Heart right ventricle (tissue), 16 donors: ENCODE data around the gene ATP6V1D. TPM values are rescaled to one million over a fixed set of nuclear protein-coding genes. Genes with fewer than 3 reads are reported as not detected.

Source experiments
- ATAC-seq, 8 donors: fragments of 200-7000 bp; cut with Tn5 transposase; one replicate each; pipeline ENCODE4 v1.9.1; 2020; ENCODE audit warnings: mild to moderate bottlenecking in 8 of 8, moderate library complexity in 8 of 8, moderate number of reproducible peaks in 1 of 8
- DNase-seq, 2 donors: peaks; one replicate each; pipeline ENCODE4 v3.0.0-alpha.2; 2020
- H3K27ac ChIP-seq, 10 donors: fragments of 200-600 bp; sonication (generic) in 2 of 10; one replicate each; pipeline versions ENCODE4 v1.5.0 to v1.8.0; 2020 to 2022; ENCODE audit warnings: mild to moderate bottlenecking in 3 of 10
- H3K27me3 ChIP-seq, 7 donors: fragments of 200-600 bp; one replicate each; pipeline ENCODE4 v1.8.0; 2021 to 2022; ENCODE audit warnings: mild to moderate bottlenecking in 2 of 7
- H3K36me3 ChIP-seq, 9 donors: fragments of 200-600 bp; sonication (generic) in 1 of 9; one replicate each; pipeline versions ENCODE4 v1.5.0 to v1.8.0; 2020 to 2022; ENCODE audit warnings: mild to moderate bottlenecking in 2 of 9
- H3K4me1 ChIP-seq, 9 donors: fragments of 200-600 bp; sonication (generic) in 1 of 9; one replicate each; pipeline versions ENCODE4 v1.5.0 to v1.8.0; 2020 to 2022; ENCODE audit warnings: mild to moderate bottlenecking in 4 of 9
- H3K4me3 ChIP-seq, 10 donors: fragments of 200-600 bp; sonication (generic) in 2 of 10; one replicate each; pipeline versions ENCODE4 v1.5.0 to v1.8.0; 2020 to 2022; ENCODE audit warnings: mild to moderate bottlenecking in 7 of 10, moderate library complexity in 2 of 10
- H3K9me3 ChIP-seq, 11 donors: fragments of 200-600 bp in 10 of 11; sonication (generic) in 2 of 11; one replicate each; pipeline versions ENCODE4 v1.5.0 to v1.8.0; 2013 to 2022; ENCODE audit warnings: mild to moderate bottlenecking in 2 of 11, control low read depth in 1 of 11, moderate library complexity in 1 of 11
- CTCF ChIP-seq, 9 donors: fragments of 200-600 bp; sonication (generic) in 2 of 9; IDR thresholded peaks; one replicate each; pipeline versions ENCODE4 v1.5.0 to v1.8.0; 2021 to 2022; ENCODE audit warnings: antibody characterized with exemption in 9 of 9, mild to moderate bottlenecking in 5 of 9, moderate library complexity in 1 of 9
- WGBS, 2 donors: extraction: QIAGEN DNeasy Blood & Tissue Kit; methylation state at CpG; one replicate each; pipeline ENCODE4 v1.1.7; 2013; ENCODE audit warnings: inconsistent platforms in 1 of 2; 5-methylcytosine and 5-hydroxymethylcytosine counted together
- intact Hi-C, 10 donors: fragments of 100-400 bp; cut with DNase I; formaldehyde crosslinking; loops; one replicate each; pipeline versions ENCODE4 v1.11.1 to v1.14.2; 2022
- polyA plus RNA-seq, 2 donors: library from polyadenylated mRNA; stranded (reverse); fragments of 200-250 nt; gene quantifications; one replicate each; pipeline ENCODE4 v1.2.3, GENCODE V29; 2013
- total RNA-seq, 10 donors: library from RNA; stranded (reverse); fragmentation: NEBNext Ultra II Directional in 3 of 10; extraction: Animal tissue kit (Norgen Biotek cat#: 25700) in 3 of 10; gene quantifications; one replicate each; pipeline versions ENCODE4 v1.2.1 to v1.2.4, GENCODE V29; 2021 to 2023
- donor health status: Arrhythmogenic right ventricular cardiomyopathy.
- donor health status: ischemic (EF 13 %, LVEDD 7.1; RV severe dilation, severe dysfunction).
- donor health status: healthy with polysubstance abuse.
- donor health status: DM: no; HTN: yes; CAD: no.
- donor health status: DM: no; HTN: no; CAD: no.
- donor health status: ischemic (EF 25% LVEDD 6.9; RV normal size, moderate dysfunction).
- donor health status: ischemic (EF 25% LVEDD 5.7; RV mildly dilated, moderate dysfunction).
- donor health status: healthy.
- donor health status: DM: yes; HTN: yes; CAD: no.
- donor health status: Ischemic cardiomyopathy.
- donor health status: ischemic (EF 35%, LVEDD 5.7; RV mildly dilated, moderate dysfunction).
- donor health status: nonischemic (EF 11% LVEDD 7.7; RV severe dilation, severe dysfunction).
- donor health status: DM: yes; HTN: yes; CAD: no.
- donor health status: PGD.
- donor health status: ischemic (EF 29% LVEDD 5.4; RV normal size, mild dysfunction).
- donor health status: nonischemic (EF 23%, LVEDD 6.1; RV moderate dilation, normal function).

ATP6V1D gene
- total and polyA plus RNA-seq, 12 donors, result 64.3 to 193 (median 167) TPM

GRCh38 chr14:67397536-67397935, 37.9 kb upstream of the ATP6V1D start:
- no peak for ATAC-seq
- WGBS, 2 donors, result 94 to 96% methylated on average over 9 of the region's 9 CpGs
- no peaks in the 10 kb centered on the region for H3K27me3 ChIP-seq
- no peak for TF ChIP-seq CTCF (IDR thresholded peaks at IDR 0.05)
- H3K4me3 ChIP-seq, result no peak overlapping the region
- no peaks in the 10 kb centered on the region for H3K36me3 ChIP-seq
- no peaks in the 10 kb centered on the region for H3K4me1 ChIP-seq
- peaks cover 0 to 1% (median 0%) of the 10 kb centered on the region in 11 donors for H3K9me3 ChIP-seq
- no peak overlapping the region for H3K27ac ChIP-seq
- intact Hi-C loops, result no loop called here
- DNase-seq, result no peak

- Histone ChIP-seq H3K9me3 (no peaks in the 10 kb centered on the region), H3K27ac (no peak overlapping the region), H3K4me3 (no peak overlapping the region), H3K4me1 (no peaks in the 10 kb centered on the region), H3K27me3 (no peaks in the 10 kb centered on the region), H3K36me3 (no peaks in the 10 kb centered on the region)
- no peak for DNase-seq
- WGBS, 2 donors, result 45 to 53% methylated on average over 2 of the region's 2 CpGs
- no peak for TF ChIP-seq CTCF (IDR thresholded peaks at IDR 0.05)
- intact Hi-C loops, result no loop called here
- no peak for ATAC-seq
Observed at GRCh38 chr14:67396381-67396970, 36.9 kb upstream of the ATP6V1D start.

- DNase-seq, result no peak
- intact Hi-C loops, result no loop called here
- TF ChIP-seq CTCF (IDR thresholded peaks at IDR 0.05), result no peak
- ATAC-seq, result no peak
- H3K27me3 ChIP-seq, result no peaks in the 10 kb centered on the region
- H3K27ac ChIP-seq, result no peak overlapping the region
- 74 to 80% methylated on average over 5 of the region's 5 CpGs for WGBS, 2 donors
- H3K4me1 ChIP-seq, result no peaks in the 10 kb centered on the region
- no peaks in the 10 kb centered on the region for H3K36me3 ChIP-seq
- no peaks in the 10 kb centered on the region for H3K9me3 ChIP-seq
- no peak overlapping the region for H3K4me3 ChIP-seq
Observed at GRCh38 chr14:67395876-67396189, 36.2 kb upstream of the ATP6V1D start.

- no peaks in the 10 kb centered on the region for H3K4me1 ChIP-seq
- no peak overlapping the region for H3K4me3 ChIP-seq
- H3K27me3 ChIP-seq, result no peaks in the 10 kb centered on the region
- DNase-seq (no peak), ATAC-seq (peak in 1 of 8 donors; percentile 41)
- H3K36me3 ChIP-seq, result no peaks in the 10 kb centered on the region
- intact Hi-C loops, result no loop called here
- WGBS, 2 donors, result 68 to 69% methylated on average over 16 of the region's 16 CpGs
- no peak for TF ChIP-seq CTCF (IDR thresholded peaks at IDR 0.05)
- H3K9me3 ChIP-seq, result no peaks in the 10 kb centered on the region
- H3K27ac ChIP-seq, result no peak overlapping the region
Observed at GRCh38 chr14:67395086-67395875, 35.7 kb upstream of the ATP6V1D start.
